ENCODE data around the gene SLC25A38.
"Not testable (repeated sequence)": the region's sequence is repeated elsewhere in the genome, so short reads cannot be mapped to it uniquely, and the experiment has no call there.

Gene SLC25A38

GRCh38 chr3:39408493-39409372 lies 25.6 kb downstream of the SLC25A38 start:
- DNase-seq = no peak

GRCh38 chr3:39409514-39410136 lies 26.5 kb downstream of the SLC25A38 start:
- DNase-seq = no peak

GRCh38 chr3:39410893-39411292 lies 27.7 kb downstream of the SLC25A38 start:
- no peak for DNase-seq

GRCh38 chr3:39412668-39413260 lies 29.6 kb downstream of the SLC25A38 start:
- no peak for DNase-seq

GRCh38 chr3:39413691-39414420 lies 30.7 kb downstream of the SLC25A38 start:
- no peak for DNase-seq

GRCh38 chr3:39414421-39414907 lies 31.3 kb downstream of the SLC25A38 start:
- no peak for DNase-seq

- not testable (repeated sequence) for DNase-seq
These were observed 32.1 kb downstream of the SLC25A38 start for GRCh38 chr3:39415302-39415701.

- no peak for DNase-seq
These were observed 32.8 kb downstream of the SLC25A38 start for GRCh38 chr3:39415983-39416382.

GRCh38 chr3:39416998-39417397 lies 33.8 kb downstream of the SLC25A38 start:
- not testable (repeated sequence) for DNase-seq

GRCh38 chr3:39418556-39419225 lies 35.5 kb downstream of the SLC25A38 start:
- DNase-seq = not testable (repeated sequence)

GRCh38 chr3:39419742-39420315 lies 36.7 kb downstream of the SLC25A38 start:
- DNase-seq = no peak

- DNase-seq = no peak
These were observed 37.4 kb downstream of the SLC25A38 start for GRCh38 chr3:39420543-39420942.

- no peak for DNase-seq
These were observed 40.3 kb downstream of the SLC25A38 start for GRCh38 chr3:39423436-39423970.

GRCh38 chr3:39426312-39426711 lies 43.1 kb downstream of the SLC25A38 start:
- no peak for DNase-seq

- no peak for DNase-seq
These were observed 44.3 kb downstream of the SLC25A38 start for GRCh38 chr3:39427506-39427905.

GRCh38 chr3:39428745-39429201 lies 45.6 kb downstream of the SLC25A38 start:
- DNase-seq = no peak

GRCh38 chr3:39429466-39429865 lies 46.3 kb downstream of the SLC25A38 start:
- DNase-seq = no peak

GRCh38 chr3:39432342-39432741 lies 49.2 kb downstream of the SLC25A38 start:
- DNase-seq = no peak

GRCh38 chr3:39433642-39434041 lies 50.5 kb downstream of the SLC25A38 start:
- DNase-seq = no peak

GRCh38 chr3:39434574-39434973 lies 51.4 kb downstream of the SLC25A38 start:
- DNase-seq = no peak

- DNase-seq = no peak
These were observed 52.0 kb downstream of the SLC25A38 start for GRCh38 chr3:39435006-39435748.

Measured in activated naive CD4-positive, alpha-beta T cell (primary cell).